ENCODE data around the gene HSPH1.
A peak's percentile ranks its signal among the peaks of the same experiment; 100 is the strongest.

HSPH1 gene

DNA sequence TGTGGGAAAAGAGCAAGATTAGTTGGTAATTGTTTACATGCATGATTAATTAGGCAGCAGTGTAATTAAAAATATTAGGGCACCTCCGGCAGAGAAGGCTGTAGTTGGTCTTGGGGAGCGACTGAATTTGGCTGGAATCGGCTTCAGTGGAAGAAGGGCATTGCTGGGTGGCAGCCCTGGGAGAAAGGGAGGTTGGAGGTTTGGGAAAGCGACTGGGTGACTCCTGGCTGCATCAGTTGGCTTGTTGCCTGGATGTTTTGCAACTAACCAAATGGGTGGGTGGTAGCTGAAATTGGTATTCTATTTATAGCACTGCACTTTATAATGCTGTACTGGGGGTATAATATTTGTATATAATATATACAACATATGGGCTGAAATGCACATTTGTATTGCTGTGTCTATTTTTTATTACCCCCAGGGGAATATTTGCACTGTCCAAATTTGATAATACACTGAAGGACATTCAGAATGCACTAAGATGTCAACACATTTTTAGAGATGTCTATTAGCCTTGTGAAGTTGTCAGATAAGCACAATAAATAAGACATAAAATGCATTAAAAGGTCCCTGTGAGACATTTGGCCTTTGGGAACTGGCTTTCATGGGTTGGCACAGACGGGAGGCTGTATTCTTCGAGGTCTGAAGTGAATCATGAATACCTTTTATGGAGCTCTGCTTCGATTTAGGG is 39.8 kb upstream of the HSPH1 start:
- peak overlapping the region; percentile 72 for H3K4me3 ChIP-seq (ENCODE audit: low read depth, low read length)
- TF ChIP-seq, protein P1, sequence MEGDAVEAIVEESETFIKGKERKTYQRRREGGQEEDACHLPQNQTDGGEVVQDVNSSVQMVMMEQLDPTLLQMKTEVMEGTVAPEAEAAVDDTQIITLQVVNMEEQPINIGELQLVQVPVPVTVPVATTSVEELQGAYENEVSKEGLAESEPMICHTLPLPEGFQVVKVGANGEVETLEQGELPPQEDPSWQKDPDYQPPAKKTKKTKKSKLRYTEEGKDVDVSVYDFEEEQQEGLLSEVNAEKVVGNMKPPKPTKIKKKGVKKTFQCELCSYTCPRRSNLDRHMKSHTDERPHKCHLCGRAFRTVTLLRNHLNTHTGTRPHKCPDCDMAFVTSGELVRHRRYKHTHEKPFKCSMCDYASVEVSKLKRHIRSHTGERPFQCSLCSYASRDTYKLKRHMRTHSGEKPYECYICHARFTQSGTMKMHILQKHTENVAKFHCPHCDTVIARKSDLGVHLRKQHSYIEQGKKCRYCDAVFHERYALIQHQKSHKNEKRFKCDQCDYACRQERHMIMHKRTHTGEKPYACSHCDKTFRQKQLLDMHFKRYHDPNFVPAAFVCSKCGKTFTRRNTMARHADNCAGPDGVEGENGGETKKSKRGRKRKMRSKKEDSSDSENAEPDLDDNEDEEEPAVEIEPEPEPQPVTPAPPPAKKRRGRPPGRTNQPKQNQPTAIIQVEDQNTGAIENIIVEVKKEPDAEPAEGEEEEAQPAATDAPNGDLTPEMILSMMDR (IDR thresholded peaks at IDR 0.05; ENCODE audit: low read depth, low read length), result no peak

DNA sequence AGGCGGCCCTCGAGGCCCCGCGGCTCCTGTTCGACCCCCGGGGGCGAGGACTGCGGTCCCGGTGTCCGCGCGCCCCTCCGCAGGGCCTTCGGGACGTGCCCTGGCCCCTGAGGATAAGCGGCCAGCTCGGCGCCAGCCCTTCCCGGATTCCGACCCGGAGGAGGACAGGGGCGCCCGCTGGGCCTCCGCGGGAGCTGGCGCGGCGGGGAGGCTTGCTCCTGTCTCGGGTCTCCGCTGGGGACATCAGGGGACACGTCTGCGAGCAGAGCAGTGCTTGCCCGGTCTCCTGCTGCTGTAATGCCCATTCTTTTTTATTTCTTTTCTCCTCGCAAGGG is 38.9 kb upstream of the HSPH1 start:
- peak overlapping the region; percentile 72 for H3K4me3 ChIP-seq (ENCODE audit: low read depth, low read length)
- TF ChIP-seq, protein P1 (IDR thresholded peaks at IDR 0.05; ENCODE audit: low read depth, low read length), result no peak

DNA sequence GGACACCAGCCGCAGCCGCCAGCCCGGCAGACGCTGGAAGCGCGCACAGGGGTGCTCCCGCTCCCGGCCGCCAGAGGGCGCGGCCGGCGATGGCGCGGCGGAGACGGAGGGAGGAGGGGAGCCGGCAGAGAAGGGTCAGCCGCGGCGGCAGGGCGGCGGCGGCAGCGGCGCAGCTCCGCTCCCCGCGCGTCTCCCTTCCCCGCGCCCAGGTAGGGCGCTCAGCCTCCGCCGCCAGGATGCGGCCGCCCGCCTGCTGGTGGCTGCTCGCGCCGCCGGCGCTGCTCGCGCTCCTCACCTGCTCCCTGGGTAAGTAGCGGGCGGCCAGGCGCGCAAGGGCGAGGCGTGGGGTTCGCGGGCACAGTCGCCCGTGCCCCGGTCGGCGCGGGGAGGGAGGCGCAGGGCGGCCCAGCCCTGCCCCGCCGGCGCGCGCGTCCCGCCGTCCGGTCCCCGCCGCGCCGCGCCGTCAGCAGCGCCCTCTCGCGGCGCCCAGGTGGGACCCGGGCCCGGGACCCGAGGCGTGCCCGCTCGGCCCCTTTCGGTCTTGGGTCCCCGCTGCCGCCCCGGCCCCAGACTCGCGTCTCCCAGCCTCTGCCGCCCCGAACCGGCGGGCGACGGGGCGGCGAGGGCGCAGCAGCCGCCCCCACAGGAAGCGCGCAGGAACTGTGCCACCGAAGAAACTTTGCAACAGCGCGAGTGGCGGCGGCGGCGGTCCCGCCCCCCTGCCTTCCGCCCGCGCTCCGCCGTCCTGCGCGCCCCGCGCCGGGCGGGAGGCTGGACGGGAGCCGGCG is 38.3 kb upstream of the HSPH1 start, which contains the start of gene B3GLCT:
Gene B3GLCT (plus strand): TSS at position 127 of the 788 bp plus-strand sequence. CDS start 110 bp downstream, at position 237.
- H3K4me3 ChIP-seq (ENCODE audit: low read depth, low read length), result peak within 1 kb of the TSS; percentile 72
- TF ChIP-seq, protein P1 (IDR thresholded peaks at IDR 0.05; ENCODE audit: low read depth, low read length), result peak; percentile 65

DNA sequence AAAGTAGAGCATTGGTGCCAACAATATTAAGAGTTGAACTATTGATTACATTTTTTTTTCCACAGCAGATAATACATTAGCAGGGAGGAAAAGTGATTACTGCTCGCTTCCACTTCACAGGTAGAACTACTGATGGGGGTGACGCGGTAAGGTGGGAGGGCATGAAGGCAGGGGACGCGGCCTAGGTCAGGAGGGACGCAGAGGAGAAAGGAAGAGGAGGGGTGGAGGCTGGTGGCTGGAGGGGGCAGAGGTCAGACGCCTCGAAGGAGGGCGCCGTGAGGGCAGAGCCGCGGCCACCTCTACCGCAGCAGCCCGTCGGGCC is 37.8 kb upstream of the HSPH1 start:
- peak overlapping the region; percentile 72 for H3K4me3 ChIP-seq (ENCODE audit: low read depth, low read length)

DNA sequence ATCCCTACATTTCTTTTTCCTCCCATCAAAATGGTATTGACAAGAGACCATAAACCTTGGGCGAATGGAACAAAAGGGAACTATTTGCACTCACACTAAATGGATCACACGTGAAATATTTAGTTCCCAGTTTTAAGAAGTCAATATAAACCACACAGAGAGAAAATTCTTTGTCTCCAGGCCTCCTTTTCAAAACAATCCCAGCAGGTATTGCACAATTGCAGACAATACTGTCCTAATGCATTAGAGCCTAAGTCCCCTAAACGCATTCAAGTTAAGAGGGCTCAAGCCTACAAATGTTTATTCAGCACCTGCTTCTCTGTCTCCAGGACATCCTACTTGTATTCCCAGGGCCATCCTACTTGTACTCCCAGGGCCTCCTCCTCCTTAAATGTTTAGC is 36.8 kb upstream of the HSPH1 start:
- no peak overlapping the region for H3K4me3 ChIP-seq (ENCODE audit: low read depth, low read length)
- TF ChIP-seq, protein P1 (IDR thresholded peaks at IDR 0.05; ENCODE audit: low read depth, low read length), result no peak

More for the DNA sequence above, 37.8 kb upstream of the HSPH1 start:
- TF ChIP-seq, protein P1 (IDR thresholded peaks at IDR 0.05; ENCODE audit: low read depth, low read length), result no peak

DNA sequence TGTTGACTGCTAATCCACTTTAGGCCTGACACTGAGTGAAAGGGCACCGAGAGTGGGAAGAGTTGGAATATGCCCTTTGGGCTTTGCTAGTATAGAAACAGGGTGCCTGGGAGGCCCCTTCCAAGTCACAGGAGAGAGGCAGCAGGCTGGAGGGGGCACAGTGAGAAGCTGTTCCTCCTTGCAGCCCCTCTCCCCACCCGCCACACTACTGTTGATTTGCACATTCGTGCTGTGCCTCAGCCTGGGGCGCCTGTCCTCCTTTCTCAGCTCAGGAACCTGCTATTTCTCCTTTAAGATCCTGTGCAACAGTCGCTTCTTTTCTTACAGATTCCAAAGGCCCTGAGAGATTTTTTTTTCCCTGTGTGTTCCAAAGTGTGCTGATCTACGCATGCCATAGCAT is 35.3 kb upstream of the HSPH1 start:
- TF ChIP-seq, protein P1 (IDR thresholded peaks at IDR 0.05; ENCODE audit: low read depth, low read length), result no peak
- no peak overlapping the region for H3K4me3 ChIP-seq (ENCODE audit: low read depth, low read length)

DNA sequence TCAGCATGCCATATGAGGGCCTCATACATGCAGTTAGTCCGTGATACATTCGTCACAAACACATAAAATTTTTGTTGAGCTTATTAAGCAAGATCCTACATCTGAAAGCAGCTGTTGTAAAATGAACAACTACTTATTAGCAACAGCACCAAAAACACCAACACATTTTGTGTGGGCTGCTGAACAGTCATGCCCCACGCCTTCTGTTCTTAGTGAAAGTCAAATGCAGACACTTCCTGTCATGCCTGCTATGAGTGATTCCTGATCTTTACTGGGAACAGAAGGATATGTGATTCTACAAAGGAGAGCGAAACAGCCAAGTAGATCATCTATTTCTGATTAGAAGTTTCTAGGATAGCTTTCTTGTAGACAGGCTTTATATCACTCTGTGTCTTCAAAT is 33.9 kb upstream of the HSPH1 start:
- TF ChIP-seq, protein P1 (IDR thresholded peaks at IDR 0.05; ENCODE audit: low read depth, low read length), result no peak
- H3K4me3 ChIP-seq (ENCODE audit: low read depth, low read length), result no peak overlapping the region
